CD4-positive, alpha-beta T cell treated with Interleukin-4 for 4 hours (primary cell): ENCODE results near the gene MICAL1.

Experiments
- DNase-seq: peaks from one replicate; pipeline ENCODE4 v3.0.0-alpha.2; 2020

The MICAL1 gene

GRCh38 chr6:109455437-109456110 lies at the start of gene MICAL1:
Gene MICAL1 (minus strand): TSS chr6:109455772. CDS start chr6:109454196, 1,576 bp downstream.
- peak; percentile 77 for DNase-seq

GRCh38 chr6:109503327-109504224 lies 48.0 kb upstream of the MICAL1 start:
- DNase-seq = no peak

- DNase-seq = no peak
Measured at GRCh38 chr6:109498936-109499335, 43.4 kb upstream of the MICAL1 start.

GRCh38 chr6:109498052-109498451 lies 42.5 kb upstream of the MICAL1 start:
- DNase-seq = no peak

GRCh38 chr6:109496036-109496772 lies 40.6 kb upstream of the MICAL1 start:
- DNase-seq = no peak

- DNase-seq = no peak
Measured at GRCh38 chr6:109493865-109494264, 38.3 kb upstream of the MICAL1 start.

- DNase-seq = peak; percentile 45
Measured at GRCh38 chr6:109491207-109491938, 35.8 kb upstream of the MICAL1 start.

GRCh38 chr6:109490713-109491112 lies 35.1 kb upstream of the MICAL1 start:
- DNase-seq = no peak

- no peak for DNase-seq
Measured at GRCh38 chr6:109488001-109488400, 32.4 kb upstream of the MICAL1 start.

- no peak for DNase-seq
Measured at GRCh38 chr6:109486068-109486467, 30.5 kb upstream of the MICAL1 start.

GRCh38 chr6:109485266-109485935 lies 29.8 kb upstream of the MICAL1 start:
- no peak for DNase-seq

GRCh38 chr6:109484122-109484521 lies 28.6 kb upstream of the MICAL1 start:
- no peak for DNase-seq

GRCh38 chr6:109483735-109484057 lies 28.1 kb upstream of the MICAL1 start:
- DNase-seq = no peak

- peak; percentile 87 for DNase-seq
Measured at GRCh38 chr6:109482905-109483734, 27.5 kb upstream of the MICAL1 start, which contains the start of gene ZBTB24. Gene ZBTB24 (minus strand): TSS chr6:109483219. CDS start chr6:109482026, 1,193 bp downstream.

- no peak for DNase-seq
Measured at GRCh38 chr6:109480993-109481480, 25.5 kb upstream of the MICAL1 start.

GRCh38 chr6:109478841-109479624 lies 23.5 kb upstream of the MICAL1 start:
- peak; percentile 59 for DNase-seq

- DNase-seq = no peak
Measured at GRCh38 chr6:109478222-109478805, 22.7 kb upstream of the MICAL1 start.

- DNase-seq = no peak
Measured at GRCh38 chr6:109477725-109478124, 22.2 kb upstream of the MICAL1 start.

- DNase-seq = no peak
Measured at GRCh38 chr6:109477184-109477583, 21.6 kb upstream of the MICAL1 start.

GRCh38 chr6:109475625-109476024 lies 20.1 kb upstream of the MICAL1 start:
- DNase-seq = no peak
